Sigmoid colon (tissue), 7 donors: ENCODE results near the gene TMEM255B. TPM values are rescaled to one million over a fixed set of nuclear protein-coding genes. Genes with fewer than 3 reads are reported as not detected.

Experiments used
- DNase-seq: peaks from one replicate; pipeline ENCODE4 v3.0.0-alpha.2; 2019
- H3K27ac ChIP-seq, 4 donors: fragments of 200-600 bp; sonication (generic); one replicate each; pipeline ENCODE4 v1.5.1; 2016 to 2019; ENCODE audit warnings: mild to moderate bottlenecking in 1 of 4
- H3K27me3 ChIP-seq, 3 donors: fragments of 200-600 bp; sonication (generic); one replicate each; pipeline ENCODE4 v1.5.1; 2019; ENCODE audit warnings: mild to moderate bottlenecking in 1 of 3
- H3K36me3 ChIP-seq, 4 donors: fragments of 200-600 bp; sonication (generic); one replicate each; pipeline ENCODE4 v1.5.1; 2016 to 2019
- H3K4me1 ChIP-seq, 4 donors: fragments of 200-600 bp; sonication (generic); one replicate each; pipeline ENCODE4 v1.5.1; 2017 to 2019
- H3K4me3 ChIP-seq, 4 donors: fragments of 200-600 bp; sonication (generic); one replicate each; pipeline ENCODE4 v1.5.1; 2017 to 2019; ENCODE audit warnings: mild to moderate bottlenecking in 2 of 4, moderate library complexity in 1 of 4
- H3K9me3 ChIP-seq, 4 donors: fragments of 200-600 bp in 3 of 4; sonication (generic) in 3 of 4; one replicate each; pipeline versions ENCODE4 v1.5.1 to v1.6.1; 2013 to 2019
- EP300 ChIP-seq, 4 donors: sonication (generic); formaldehyde crosslinking; IDR thresholded peaks; one replicate each; pipeline ENCODE4 v1.6.1; 2017; ENCODE audit warnings: antibody characterized with exemption in 4 of 4
- POLR2A ChIP-seq, 2 donors: fragments of 450-650 bp; IDR thresholded peaks; one replicate each; pipeline ENCODE4 v1.6.1; 2016; ENCODE audit warnings: antibody characterized with exemption in 2 of 2, mild to moderate bottlenecking in 2 of 2, moderate library complexity in 2 of 2
- POLR2AphosphoS5 ChIP-seq, 4 donors: sonication (generic); formaldehyde crosslinking; IDR thresholded peaks; one replicate each; pipeline ENCODE4 v1.6.1; 2017; ENCODE audit warnings: antibody characterized with exemption in 4 of 4
- WGBS, 2 donors: extraction: QIAGEN DNeasy Blood & Tissue Kit; methylation state at CpG; one replicate each; pipeline ENCODE4 v1.1.7; 2013; 5-methylcytosine and 5-hydroxymethylcytosine counted together
- intact Hi-C: fragments of 100-400 bp; cut with DNase I; formaldehyde crosslinking; loops from one replicate; pipeline ENCODE4 v1.15.1; 2023
- polyA plus RNA-seq, 3 donors: library from polyadenylated mRNA; stranded (reverse); fragments of 200-250 nt; gene quantifications; one replicate each; pipeline ENCODE4 v1.2.3, GENCODE V29; 2013
- total RNA-seq, 4 donors: library from RNA; depleted of rRNA; stranded (reverse); fragments of >200 nt; gene quantifications; one replicate each; pipeline ENCODE4 v1.1.0, GENCODE V29; 2016
- TF ChIP-seq, protein P1 (sequence below), 4 experiments: fragments of 450-650 bp in 3 of 4; fragments of 200-600 bp in 1 of 4; IDR thresholded peaks; one replicate each; pipeline ENCODE4 v1.5.1; 2016 to 2019; ENCODE audit warnings: antibody characterized with exemption in 4 of 4, mild to moderate bottlenecking in 3 of 4, moderate library complexity in 2 of 4
- donor health status: healthy with polysubstance abuse.
- donor health status: Bipolar disorder and iron deficiency.
- donor health status: healthy.

Gene TMEM255B
- total and polyA plus RNA-seq, 7 donors: 0.60 to 11.1 (median 4.3) TPM

DNA sequence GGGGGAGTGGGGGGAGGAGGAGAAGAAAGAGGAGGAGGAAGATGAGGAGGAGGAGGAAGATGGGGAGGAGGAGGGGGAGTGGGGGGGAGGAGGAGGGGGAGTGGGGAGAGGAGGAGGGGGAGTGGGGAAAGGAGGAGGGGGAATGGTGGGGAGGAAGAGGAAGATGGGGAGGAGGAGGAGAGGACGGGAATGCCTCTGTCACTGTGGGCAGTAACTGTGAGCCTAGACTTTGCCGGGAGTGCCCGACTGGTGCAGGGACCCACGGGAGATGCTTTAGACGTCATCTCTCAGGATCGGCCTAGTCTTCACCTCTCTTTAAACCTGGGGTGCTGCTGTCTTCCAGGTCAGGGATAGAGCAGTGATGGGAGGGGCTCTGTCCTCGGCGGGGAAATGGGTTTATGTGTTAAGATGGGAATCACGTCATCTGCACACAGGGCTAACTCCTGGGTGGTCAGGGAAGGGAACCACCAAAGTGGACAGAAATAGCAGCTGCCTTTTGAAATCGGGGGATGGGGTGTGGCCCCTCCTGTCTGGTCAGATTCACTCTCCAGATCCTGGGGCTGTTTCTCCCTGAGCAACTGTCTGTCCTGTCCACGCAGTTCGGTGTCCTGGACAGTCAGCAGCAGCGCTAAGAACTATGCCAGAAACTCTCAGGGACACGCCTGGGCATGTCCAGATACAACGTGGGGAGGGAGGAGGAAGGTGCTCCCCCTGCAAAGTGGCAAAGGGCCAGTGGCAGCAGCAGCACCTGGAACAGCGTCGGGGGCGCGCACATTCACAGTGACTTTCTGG, 77.9 kb downstream of the TMEM255B start:
- peak; percentile 88 for DNase-seq
- H3K27me3 ChIP-seq: no peaks in the 10 kb centered on the region
- intact Hi-C loops: loop anchor here (2.0 kb wide), 1 partner anchor 16 kb away; no protein-coding TSS in a partner anchor
- 46 to 60% methylated on average over 19 of the region's 19 CpGs for WGBS, 2 donors
- no peaks in the 10 kb centered on the region for H3K9me3 ChIP-seq
- H3K27ac ChIP-seq: peak overlapping the region; percentile 85 to 94 (median 90)
- H3K4me3 ChIP-seq: peak overlapping the region in 1 of 4 donors; percentile 45
- TF ChIP-seq, protein P1, sequence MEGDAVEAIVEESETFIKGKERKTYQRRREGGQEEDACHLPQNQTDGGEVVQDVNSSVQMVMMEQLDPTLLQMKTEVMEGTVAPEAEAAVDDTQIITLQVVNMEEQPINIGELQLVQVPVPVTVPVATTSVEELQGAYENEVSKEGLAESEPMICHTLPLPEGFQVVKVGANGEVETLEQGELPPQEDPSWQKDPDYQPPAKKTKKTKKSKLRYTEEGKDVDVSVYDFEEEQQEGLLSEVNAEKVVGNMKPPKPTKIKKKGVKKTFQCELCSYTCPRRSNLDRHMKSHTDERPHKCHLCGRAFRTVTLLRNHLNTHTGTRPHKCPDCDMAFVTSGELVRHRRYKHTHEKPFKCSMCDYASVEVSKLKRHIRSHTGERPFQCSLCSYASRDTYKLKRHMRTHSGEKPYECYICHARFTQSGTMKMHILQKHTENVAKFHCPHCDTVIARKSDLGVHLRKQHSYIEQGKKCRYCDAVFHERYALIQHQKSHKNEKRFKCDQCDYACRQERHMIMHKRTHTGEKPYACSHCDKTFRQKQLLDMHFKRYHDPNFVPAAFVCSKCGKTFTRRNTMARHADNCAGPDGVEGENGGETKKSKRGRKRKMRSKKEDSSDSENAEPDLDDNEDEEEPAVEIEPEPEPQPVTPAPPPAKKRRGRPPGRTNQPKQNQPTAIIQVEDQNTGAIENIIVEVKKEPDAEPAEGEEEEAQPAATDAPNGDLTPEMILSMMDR (IDR thresholded peaks at IDR 0.05): no peak
- TF ChIP-seq POLR2A (IDR thresholded peaks at IDR 0.05) (no peak), EP300 (IDR thresholded peaks at IDR 0.05) (no peak), POLR2AphosphoS5 (IDR thresholded peaks at IDR 0.05) (peak in 1 of 4 donors; percentile 56)
- H3K4me1 ChIP-seq: peaks cover 0 to 49% (median 44%) of the 10 kb centered on the region in 4 donors
- peaks cover 0 to 30% (median 12%) of the 10 kb centered on the region in 4 donors for H3K36me3 ChIP-seq

DNA sequence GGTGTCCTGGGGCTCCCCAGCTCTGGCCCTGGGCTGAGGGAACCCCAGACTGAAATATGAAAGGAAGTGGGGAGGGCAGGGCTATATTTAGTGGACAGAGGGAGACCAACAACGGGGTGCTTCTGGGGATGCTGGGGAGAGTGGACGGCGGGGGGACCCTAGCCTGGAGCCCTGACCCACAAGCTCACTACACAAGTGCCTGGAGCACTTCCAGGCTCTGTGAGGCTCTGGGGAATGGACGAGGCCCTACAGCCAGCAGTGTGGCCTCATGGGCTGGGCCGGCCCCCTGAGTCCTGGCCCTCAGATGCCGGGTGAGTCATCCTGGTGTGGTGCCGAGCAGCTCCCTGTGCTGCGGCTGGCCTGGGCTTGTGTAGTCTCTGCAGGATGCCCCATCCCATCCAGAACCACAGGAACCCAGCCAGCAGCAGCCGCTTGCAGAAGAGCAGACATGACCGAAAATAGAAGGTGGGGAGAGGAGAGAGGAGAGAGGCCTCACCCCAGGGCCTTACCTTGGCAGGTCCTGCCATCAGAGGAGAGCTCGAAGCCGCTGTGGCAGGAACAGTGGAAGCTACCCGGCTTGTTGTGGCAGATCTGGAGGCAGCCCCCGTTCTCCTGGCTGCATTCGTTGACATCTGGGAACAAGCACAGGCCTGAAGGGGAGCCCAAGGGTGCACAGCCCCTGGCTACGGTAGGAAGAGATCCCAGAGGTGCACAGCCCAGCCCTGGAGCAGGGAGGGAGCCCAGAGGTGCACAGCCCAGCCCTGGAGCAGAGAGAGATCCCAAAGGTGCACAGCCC, 78.7 kb downstream of the TMEM255B start:
- H3K4me1 ChIP-seq: peaks cover 0 to 49% (median 44%) of the 10 kb centered on the region in 4 donors
- peak overlapping the region in 3 of 4 donors; percentile 22 to 45 (median 24) for H3K4me3 ChIP-seq
- no peaks in the 10 kb centered on the region for H3K27me3 ChIP-seq
- H3K9me3 ChIP-seq: no peaks in the 10 kb centered on the region
- H3K27ac ChIP-seq: peak overlapping the region; percentile 85 to 94 (median 90)
- 51 to 62% methylated on average over 16 of the region's 16 CpGs for WGBS, 2 donors
- H3K36me3 ChIP-seq: peaks cover 0 to 22% (median 8%) of the 10 kb centered on the region in 4 donors
- peak; percentile 98 for DNase-seq
- TF ChIP-seq POLR2AphosphoS5 (IDR thresholded peaks at IDR 0.05): peak; percentile 30 to 74 (median 66)
- no peak for TF ChIP-seq POLR2A (IDR thresholded peaks at IDR 0.05)
- TF ChIP-seq, protein P1 (IDR thresholded peaks at IDR 0.05): no peak
- peak in 1 of 4 donors; percentile 27 for TF ChIP-seq EP300 (IDR thresholded peaks at IDR 0.05)
- intact Hi-C loops: loop anchor here (2.0 kb wide), 2 partner anchors 17 to 25 kb away; no protein-coding TSS in a partner anchor

DNA sequence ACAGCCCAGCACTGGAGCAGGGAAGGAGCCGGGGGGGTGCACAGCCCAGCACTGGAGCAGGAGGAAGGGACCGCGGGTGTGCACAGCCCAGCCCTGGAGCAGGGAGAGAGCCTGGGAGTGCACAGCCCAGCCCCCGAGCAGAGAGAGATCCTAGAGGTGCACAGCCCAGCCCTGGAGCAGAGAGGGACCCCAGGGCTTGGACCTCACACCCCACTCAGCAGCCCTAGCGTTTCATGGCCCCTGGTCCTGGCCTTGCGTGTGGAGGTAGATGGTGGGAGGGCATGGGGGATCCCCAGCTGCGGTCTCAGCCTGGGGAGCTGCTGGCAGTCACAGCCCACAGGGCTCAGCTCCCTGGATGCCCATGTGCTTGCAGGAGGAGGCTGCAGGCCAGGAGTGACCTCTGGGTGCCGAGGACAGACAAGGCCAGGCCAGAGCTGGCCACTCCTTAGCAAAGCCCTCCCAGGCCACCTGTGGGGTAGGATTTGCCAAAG, 79.7 kb downstream of the TMEM255B start:
- TF ChIP-seq, protein P1 (IDR thresholded peaks at IDR 0.05): no peak
- TF ChIP-seq EP300 (IDR thresholded peaks at IDR 0.05): no peak
- no peak for TF ChIP-seq POLR2A (IDR thresholded peaks at IDR 0.05)
- TF ChIP-seq POLR2AphosphoS5 (IDR thresholded peaks at IDR 0.05): no peak
- intact Hi-C loops: loop anchor here (2.0 kb wide), 1 partner anchor 24 kb away; no protein-coding TSS in a partner anchor
- no peak for DNase-seq
- Histone ChIP-seq H3K9me3 (no peaks in the 10 kb centered on the region), H3K4me1 (peaks cover 0 to 49% (median 44%) of the 10 kb centered on the region in 4 donors), H3K27ac (peak overlapping the region; percentile 85 to 94 (median 90)), H3K4me3 (peak overlapping the region in 3 of 4 donors; percentile 22 to 45 (median 24)), H3K27me3 (no peaks in the 10 kb centered on the region), H3K36me3 (peaks cover 0 to 12% (median 5%) of the 10 kb centered on the region in 4 donors)
- WGBS, 2 donors: 70 to 85% methylated on average over 8 of the region's 8 CpGs

DNA sequence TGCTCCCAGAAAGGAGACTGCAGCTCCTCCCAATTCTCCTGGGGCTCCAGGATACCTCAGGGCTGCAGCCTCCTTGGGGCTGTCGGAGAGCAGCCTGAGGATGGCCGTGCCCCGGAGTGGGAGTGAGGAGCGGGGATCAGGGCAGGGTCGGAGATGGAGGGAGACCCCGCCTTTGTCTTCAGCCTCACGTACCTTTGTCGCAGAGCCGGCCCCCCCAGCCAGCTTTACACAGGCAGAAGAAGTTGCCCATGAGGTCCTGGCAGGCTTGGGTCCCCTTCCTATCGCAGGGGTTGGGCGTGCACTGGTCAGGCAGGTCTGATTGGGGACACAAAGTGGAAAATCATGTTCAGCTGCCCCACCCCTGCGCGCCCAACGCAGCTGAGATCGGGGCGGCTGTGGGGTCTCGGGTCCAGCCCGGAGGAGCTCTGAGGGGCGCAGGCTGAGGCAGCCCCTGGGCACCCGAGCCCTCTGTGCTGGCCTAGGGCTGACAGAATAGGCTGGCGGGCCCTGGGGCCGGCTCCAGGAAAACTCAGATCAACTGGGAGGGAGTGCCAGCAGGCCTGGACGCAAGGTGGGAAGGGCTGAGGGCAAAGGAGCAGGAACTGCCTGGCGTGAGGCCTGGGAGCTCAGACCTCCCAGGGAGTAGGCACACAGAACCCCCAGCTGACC, 80.6 kb downstream of the TMEM255B start:
- Histone ChIP-seq H3K36me3 (peaks cover 0 to 15% (median 4%) of the 10 kb centered on the region in 4 donors), H3K4me3 (peak overlapping the region in 1 of 4 donors; percentile 45), H3K27me3 (no peaks in the 10 kb centered on the region), H3K9me3 (no peaks in the 10 kb centered on the region), H3K27ac (peak overlapping the region in 3 of 4 donors; percentile 51 to 94 (median 92)), H3K4me1 (peaks cover 0 to 49% (median 44%) of the 10 kb centered on the region in 4 donors)
- no peak for DNase-seq
- intact Hi-C loops: loop anchor here (2.0 kb wide), 1 partner anchor 23 kb away; no protein-coding TSS in a partner anchor
- WGBS, 2 donors: 23 to 74% methylated on average over 24 of the region's 24 CpGs
- no peak for TF ChIP-seq POLR2A (IDR thresholded peaks at IDR 0.05)
- TF ChIP-seq, protein P1 (IDR thresholded peaks at IDR 0.05): no peak
- TF ChIP-seq EP300 (IDR thresholded peaks at IDR 0.05): no peak
- TF ChIP-seq POLR2AphosphoS5 (IDR thresholded peaks at IDR 0.05): no peak
